Hematopoietic multipotent progenitor cell treated with erythropoietin and hydrocortisone succinate and interleukin-3 and kit ligand, for 15 days (in vitro differentiated cells): Measurements from ENCODE around the gene TMEM132A.
"Not testable (repeated sequence)": the region's sequence is repeated elsewhere in the genome, so short reads cannot be mapped to it uniquely, and the experiment has no call there.

Experiments
- DNase-seq: peaks from one replicate; pipeline ENCODE4 v3.0.0-alpha.2; 2015; ENCODE audit warnings: low spot score

Gene TMEM132A

GRCh38 chr11:60906132-60906972, 17.9 kb upstream of the TMEM132A start, which contains the start of gene PRPF19:
Gene PRPF19, minus strand, starts transcription at chr11:60906585. Its CDS starts 203 bp downstream, at chr11:60906382.
- peak; percentile 97 for DNase-seq

DNA sequence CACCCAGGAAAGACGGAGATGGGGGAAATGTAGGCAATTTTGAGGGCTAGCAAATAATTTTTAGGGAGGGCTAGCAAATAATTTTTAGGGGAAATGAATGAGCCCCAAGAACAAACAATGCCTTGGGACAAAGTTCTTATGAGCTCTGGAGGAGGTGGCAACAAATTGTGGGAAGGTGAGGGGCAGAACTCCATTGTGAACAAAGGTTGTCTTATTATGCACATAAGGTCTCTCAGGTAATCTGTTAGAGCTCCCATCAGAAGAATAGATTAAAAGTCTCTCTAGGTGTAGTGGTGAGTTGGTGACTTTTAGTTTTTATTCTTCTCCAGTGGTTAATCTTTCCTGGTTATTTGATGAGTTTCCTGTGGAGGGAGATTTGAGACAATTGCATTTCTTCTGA, 15.5 kb upstream of the TMEM132A start:
- DNase-seq: no peak

- not testable (repeated sequence) for DNase-seq
These were observed 14.5 kb upstream of the TMEM132A start for GRCh38 chr11:60909680-60910280.

DNA sequence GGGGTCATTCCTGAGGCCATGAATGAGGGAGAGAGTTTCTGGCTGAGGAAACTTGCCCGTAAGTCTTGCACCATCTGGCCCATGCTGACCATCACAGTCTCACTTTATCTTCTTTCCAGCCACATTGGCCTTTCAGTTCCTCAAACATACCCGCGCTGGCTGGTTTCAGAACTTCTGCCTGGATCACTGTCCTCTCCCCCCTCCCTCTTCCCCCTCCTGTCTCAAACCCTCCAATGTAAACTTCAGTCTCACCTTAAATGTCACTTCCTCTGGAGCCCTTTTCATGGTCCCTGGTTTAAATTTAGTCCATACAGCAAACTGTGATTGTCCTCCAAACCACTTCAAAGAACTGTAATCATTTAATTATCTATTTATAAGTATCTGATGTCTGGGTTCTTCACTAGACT, 14.0 kb upstream of the TMEM132A start:
- DNase-seq: no peak

GRCh38 chr11:60910711-60911380, 13.4 kb upstream of the TMEM132A start:
- no peak for DNase-seq

- DNase-seq: no peak
These were observed 11.9 kb upstream of the TMEM132A start for GRCh38 chr11:60912223-60912850.

DNA sequence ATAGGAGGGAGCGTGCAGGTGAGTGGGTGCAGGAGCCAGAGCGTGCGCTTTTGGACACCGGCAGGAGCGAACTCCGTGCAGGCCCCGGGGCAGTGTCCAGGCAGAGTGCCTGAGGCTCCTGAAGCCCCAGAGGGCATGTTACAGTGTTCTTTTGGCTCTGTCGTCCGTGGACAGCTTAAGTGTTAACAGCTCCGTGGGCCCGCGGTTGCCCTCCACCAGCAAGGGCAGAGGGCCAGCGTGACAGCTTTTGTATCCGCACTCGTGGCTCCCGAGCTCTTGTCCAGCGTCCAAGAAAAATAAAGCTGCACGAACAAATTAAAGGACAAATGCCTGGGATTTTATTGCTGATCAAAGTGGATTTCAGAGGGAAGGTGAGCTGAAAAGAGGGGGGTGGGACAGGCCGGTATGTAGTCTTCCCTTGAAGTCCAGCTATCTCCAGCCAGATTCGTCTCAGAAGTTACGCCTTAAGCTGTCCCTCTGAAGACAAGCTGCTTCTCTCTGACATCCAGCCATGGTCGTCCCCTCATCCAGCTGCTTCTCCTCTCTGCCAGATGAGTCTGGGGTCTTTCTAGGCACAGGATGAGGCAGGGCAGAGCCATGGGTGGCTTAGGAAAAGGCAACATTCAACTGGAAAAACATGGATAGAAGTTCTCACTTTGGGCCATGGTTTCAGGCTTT, 11.3 kb upstream of the TMEM132A start:
- DNase-seq: no peak

DNA sequence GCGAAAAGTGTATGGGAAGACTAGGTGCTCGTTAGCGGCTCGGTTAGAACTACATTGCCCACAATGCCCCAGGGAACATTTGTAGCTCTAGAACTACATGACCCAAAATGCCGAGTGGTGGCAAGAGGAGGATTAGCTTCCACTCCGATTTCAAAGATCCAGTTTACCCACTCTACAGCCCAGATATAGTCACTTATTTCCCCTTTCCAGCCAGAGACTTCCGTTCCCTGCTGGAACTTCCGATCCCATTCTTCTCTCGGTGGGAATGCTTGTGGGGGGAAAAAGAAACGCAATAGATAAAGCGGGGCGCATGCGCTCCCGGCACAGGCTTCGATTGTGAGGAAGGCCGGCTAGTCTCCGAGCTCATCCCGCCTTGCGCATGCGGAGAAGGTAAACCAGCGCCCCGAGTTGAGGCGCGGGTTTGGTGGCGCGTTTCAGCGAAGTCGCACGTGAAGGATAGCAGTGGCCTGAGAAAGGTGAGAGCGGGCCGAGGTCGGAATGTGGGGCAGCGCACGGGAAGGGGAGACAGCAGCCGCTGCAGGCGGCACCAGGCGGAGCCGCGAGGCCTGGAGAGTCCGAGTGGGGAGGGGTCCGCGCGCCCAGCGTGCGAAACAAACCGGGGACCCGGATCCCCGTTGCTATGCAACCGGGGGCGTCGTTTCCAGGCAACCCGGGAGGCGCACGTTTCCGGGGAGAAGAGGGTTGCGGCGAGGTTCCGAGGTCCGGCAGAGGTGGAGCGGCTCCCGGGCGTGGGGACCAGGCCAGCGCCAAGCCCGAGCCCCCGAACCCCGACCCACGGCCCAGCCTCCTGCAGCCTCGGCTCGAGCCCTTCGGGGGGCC, 10.2 kb upstream of the TMEM132A start, which contains the start of gene TMEM109:
TSS of gene TMEM109 (plus strand) at position 366 of the 840 bp plus-strand sequence. CDS start 5,536 bp downstream, outside the sequence.
- DNase-seq: peak; percentile 87

DNA sequence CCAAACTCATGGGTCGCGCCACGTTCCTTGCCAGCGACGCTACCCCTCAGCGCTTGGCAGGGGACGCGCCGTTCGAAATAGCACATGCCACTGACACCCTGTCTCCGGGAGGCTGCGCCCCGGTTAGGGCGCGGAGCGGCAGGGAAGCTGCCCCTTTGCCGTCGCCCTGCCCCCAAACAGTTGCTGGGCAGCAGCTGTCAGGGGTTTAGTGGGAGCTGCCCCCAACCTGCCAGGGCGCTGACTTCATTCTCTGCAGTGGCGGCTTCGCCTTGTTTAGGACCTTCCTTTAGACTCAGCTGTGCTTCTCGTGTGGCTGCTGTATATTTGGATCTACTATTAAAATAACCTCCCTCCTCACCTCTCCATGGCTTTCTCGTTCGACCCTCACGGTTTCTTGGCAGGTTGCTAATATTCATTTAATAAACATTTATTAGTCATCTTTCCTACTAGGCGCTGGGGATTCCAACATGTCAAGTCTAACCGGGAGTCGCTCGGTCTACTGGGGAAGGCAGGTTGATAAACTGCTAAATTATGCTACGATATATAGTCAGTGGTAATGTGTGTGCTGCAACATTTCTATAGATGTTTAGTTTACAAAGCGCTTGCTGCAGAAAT, 9.5 kb upstream of the TMEM132A start:
- peak; percentile 27 for DNase-seq

- peak; percentile 19 for DNase-seq
These were observed 8.9 kb upstream of the TMEM132A start for GRCh38 chr11:60915248-60915914.

- DNase-seq: no peak
These were observed 7.5 kb upstream of the TMEM132A start for GRCh38 chr11:60916669-60917206.

DNA sequence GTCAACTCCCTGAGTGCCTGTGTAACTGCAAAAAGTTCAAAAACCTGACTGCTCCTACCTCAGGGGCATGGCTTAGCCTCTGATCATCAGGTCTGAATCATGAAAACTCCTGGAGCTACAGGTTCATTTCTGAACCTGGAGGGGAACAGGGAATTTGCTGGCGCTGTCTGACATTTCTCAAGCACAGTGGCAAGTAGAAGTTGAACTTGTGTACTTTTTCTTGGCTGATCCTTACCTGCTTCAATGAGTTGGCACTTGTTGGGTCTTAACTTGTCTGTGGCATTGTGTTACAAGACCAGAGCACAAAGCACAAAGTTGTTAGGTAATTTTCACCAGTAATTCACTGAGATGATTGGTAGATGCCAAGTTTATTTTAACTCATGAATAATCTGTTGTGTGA, 7.0 kb upstream of the TMEM132A start:
- DNase-seq: no peak

DNA sequence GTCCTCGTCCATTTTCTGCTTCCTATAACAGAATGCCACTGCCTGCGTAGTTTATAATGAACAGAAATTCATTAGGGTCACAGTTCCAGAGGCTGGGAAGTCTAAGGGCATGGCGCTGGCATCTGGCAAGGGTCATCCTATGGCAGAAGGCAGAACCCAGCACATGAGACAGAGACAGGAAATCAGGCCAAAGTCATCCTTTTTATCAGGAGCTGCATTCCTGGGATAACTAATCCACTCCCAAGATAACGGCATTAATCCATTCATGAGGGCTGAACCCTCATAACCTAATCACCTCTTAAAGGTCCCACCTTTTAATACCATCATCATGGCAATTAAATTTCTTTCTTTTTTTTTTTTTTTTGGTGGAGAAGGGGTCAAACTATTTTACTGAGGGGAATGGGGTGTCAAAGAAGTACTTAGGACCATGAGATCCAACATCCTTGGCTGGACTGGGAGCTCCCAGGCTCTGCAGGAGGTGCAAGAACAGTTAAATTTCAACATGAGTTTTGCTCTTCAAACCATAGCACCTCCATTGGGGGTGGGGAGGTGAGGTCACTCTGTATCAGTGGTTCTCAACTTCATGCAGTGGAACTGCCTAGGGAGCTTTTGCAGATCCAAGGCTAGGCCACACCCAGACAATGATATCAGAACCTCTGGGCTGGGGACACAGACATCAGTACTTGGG, 5.9 kb upstream of the TMEM132A start:
- peak; percentile 15 for DNase-seq

DNA sequence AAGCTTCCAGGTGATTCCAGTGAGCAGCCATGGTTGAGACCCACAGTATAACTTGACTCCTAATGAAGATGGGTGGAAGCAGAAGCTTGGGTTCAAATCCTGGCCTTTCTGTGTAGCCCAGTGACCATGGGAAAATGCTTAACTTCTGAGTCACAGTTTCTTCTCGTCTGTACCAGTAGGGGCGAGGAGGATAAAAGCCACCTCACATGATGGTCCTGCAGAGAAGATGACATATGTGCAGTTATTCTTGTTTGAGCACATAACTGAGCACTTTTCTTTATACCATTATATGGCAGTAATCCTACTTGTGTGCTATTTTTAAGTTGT, 5.4 kb upstream of the TMEM132A start:
- no peak for DNase-seq

GRCh38 chr11:60919320-60919719, 4.9 kb upstream of the TMEM132A start:
- no peak for DNase-seq

GRCh38 chr11:60919956-60920355, 4.3 kb upstream of the TMEM132A start:
- no peak for DNase-seq

- no peak for DNase-seq
These were observed 3.0 kb upstream of the TMEM132A start for GRCh38 chr11:60921259-60921658.

DNA sequence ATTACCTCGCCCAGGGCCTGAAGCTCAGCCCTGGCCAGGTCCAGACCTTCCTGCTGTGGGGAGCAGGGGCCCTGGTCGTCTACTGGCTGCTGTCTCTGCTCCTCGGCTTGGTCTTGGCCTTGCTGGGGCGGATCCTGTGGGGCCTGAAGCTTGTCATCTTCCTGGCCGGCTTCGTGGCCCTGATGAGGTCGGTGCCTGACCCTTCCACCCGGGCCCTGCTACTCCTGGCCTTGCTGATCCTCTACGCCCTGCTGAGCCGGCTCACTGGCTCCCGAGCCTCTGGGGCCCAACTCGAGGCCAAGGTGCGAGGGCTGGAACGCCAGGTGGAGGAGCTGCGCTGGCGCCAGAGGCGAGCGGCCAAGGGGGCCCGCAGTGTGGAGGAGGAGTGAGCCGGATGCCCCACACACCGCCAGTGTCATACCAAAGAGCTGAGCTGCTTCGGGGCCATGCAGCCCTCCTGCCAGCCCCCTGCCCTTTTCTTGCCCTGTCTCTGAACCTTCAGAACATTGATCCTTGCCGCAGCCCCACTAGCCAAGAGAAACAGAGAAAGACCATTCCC, 2.4 kb upstream of the TMEM132A start:
- DNase-seq: no peak

- no peak for DNase-seq
These were observed 1.4 kb upstream of the TMEM132A start for GRCh38 chr11:60922906-60923305.
